ENCODE results near the gene PTPRM.

The PTPRM gene

GRCh38 chr18:7626922-7627440, 59.9 kb downstream of the PTPRM start:
- DNase-seq (ENCODE audit: low read depth): no peak

GRCh38 chr18:7629416-7629815, 62.3 kb downstream of the PTPRM start:
- no peak for DNase-seq (ENCODE audit: low read depth)

- DNase-seq (ENCODE audit: low read depth): no peak
Measured at GRCh38 chr18:7630731-7631442, 63.8 kb downstream of the PTPRM start.

DNA sequence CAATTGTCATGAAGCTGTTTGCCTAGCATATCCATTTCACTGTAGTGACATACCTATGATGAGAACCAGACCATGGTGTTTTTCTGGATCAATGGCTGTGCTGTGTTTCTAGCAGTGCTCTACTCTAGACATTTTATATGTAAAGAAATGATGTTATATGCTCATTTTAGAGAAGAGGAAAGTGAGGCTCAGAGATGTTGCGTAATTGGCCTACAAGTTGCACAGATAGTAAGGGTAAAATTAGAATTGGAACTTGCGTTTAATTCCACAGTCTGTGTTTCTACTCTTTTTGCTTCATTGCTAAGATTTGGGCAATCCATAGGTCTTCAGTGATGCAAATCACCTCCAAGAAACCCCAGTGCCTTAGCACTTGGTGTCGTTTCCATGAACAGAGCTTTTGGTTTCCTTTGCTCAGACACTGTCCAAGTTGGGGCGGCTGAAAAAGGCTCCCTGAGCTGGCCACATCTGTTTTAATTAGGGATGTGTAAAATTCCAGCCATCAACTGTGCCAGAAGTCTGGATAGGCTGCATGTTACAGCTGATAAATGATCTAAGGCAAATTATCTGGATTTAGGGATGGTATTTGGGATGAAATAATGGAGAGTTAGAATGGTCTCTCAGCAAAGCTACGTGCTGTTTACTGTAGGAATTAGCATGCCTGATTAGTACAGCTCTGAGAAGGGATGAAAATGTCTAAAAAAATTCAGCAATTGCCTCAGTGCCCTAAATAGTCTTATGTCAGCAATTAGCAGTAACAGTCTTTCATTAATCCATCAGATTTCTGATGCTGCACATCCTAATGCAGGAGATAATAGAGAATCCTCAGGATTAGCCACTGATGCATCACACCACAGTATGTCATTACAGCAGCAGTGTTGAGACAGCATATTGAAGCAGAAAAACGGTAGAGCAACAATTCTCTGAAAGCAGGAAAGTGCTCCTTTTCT, 65.3 kb downstream of the PTPRM start:
- no peak for DNase-seq (ENCODE audit: low read depth)

GRCh38 chr18:7633171-7633570, 66.1 kb downstream of the PTPRM start:
- DNase-seq (ENCODE audit: low read depth): no peak

GRCh38 chr18:7635948-7636347, 68.8 kb downstream of the PTPRM start:
- no peak for DNase-seq (ENCODE audit: low read depth)

GRCh38 chr18:7637269-7637668, 70.2 kb downstream of the PTPRM start:
- no peak for DNase-seq (ENCODE audit: low read depth)

DNA sequence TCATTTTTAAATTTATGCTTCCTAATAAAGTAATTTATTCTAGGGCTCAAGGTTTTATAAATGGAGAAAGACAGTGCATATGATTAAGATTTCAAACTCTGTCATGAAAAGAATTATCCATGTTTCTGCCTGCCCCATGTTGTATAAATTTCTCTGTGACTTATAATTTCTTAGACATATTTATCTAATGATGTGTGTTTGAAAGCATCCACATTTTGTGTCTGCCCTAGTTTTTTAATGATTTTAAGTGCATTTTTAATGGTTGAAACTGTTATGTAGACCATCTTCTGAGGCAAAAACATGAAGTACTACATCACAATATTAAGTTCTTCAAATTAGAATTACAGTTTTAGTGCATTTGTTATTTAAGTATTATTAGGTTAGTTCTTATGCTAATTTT, 71.2 kb downstream of the PTPRM start:
- DNase-seq (ENCODE audit: low read depth): no peak

GRCh38 chr18:7641813-7642212, 74.7 kb downstream of the PTPRM start:
- DNase-seq (ENCODE audit: low read depth): no peak

DNA sequence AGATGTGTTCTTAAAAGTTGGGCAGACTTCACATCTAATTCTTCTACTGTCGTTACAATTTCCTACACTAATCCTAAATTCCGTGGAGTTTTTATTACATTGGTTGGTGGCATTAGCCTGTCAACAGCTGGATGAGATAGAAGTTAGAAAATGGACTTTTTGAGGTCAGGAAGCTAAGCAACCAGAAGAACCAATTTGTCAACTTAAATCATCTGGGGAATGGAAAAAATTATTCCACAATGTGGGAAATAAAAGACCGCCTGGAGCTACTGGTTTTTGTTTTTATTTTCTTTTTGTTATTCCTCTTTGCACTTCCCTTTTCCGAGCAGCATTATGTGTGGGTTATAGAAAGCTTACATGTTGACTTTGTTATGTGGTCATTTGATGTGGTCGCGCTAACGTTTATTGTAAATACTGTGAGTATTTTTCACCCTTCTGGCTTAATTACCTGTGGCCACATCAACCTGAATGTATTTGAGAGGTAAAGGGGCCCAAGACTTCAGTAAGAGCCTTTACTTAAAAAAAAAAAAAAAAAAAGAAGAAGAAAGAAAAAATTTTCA, 75.3 kb downstream of the PTPRM start:
- DNase-seq (ENCODE audit: low read depth): no peak

- no peak for DNase-seq (ENCODE audit: low read depth)
Measured at GRCh38 chr18:7645756-7646155, 78.6 kb downstream of the PTPRM start.

- DNase-seq (ENCODE audit: low read depth): no peak
Measured at GRCh38 chr18:7646174-7646886, 79.2 kb downstream of the PTPRM start.

- DNase-seq (ENCODE audit: low read depth): no peak
Measured at GRCh38 chr18:7647500-7647899, 80.4 kb downstream of the PTPRM start.

DNA sequence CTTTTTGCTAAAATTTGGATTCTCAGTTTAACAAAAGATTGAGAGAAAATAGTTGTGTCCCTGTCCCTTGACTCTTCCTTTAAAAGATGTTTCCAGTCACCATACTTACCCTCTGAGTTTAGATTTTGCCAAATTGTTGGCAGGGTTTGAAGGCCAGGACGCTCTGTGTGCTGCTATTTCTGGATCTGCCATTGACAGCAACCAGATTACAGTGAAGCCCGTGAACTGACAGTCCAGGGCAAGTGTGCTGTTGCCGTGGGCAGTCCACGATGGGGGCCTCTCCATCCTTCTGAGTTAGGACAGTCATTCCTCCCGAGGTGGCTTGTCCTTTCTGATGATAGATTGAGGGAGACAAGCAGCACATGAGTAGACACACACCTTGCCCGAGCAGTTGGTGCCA, 89.9 kb downstream of the PTPRM start:
- no peak for DNase-seq (ENCODE audit: low read depth)

- DNase-seq (ENCODE audit: low read depth): no peak
Measured at GRCh38 chr18:7657937-7658336, 90.8 kb downstream of the PTPRM start.

- no peak for DNase-seq (ENCODE audit: low read depth)
Measured at GRCh38 chr18:7658701-7659100, 91.6 kb downstream of the PTPRM start.

GRCh38 chr18:7661207-7661606, 94.1 kb downstream of the PTPRM start:
- DNase-seq (ENCODE audit: low read depth): no peak

GRCh38 chr18:7662866-7663265, 95.8 kb downstream of the PTPRM start:
- DNase-seq (ENCODE audit: low read depth): no peak

- DNase-seq (ENCODE audit: low read depth): no peak
Measured at GRCh38 chr18:7663366-7664312, 96.5 kb downstream of the PTPRM start.

- no peak for DNase-seq (ENCODE audit: low read depth)
Measured at GRCh38 chr18:7666195-7666776, 99.2 kb downstream of the PTPRM start.

- no peak for DNase-seq (ENCODE audit: low read depth)
Measured at GRCh38 chr18:7668392-7668791, 101.3 kb downstream of the PTPRM start.
